Lower leg skin (tissue), 4 donors: ENCODE measurements around the gene HS6ST1. TPM values are rescaled to one million over a fixed set of nuclear protein-coding genes. Genes with fewer than 3 reads are reported as not detected.

ENCODE experiments used
- DNase-seq, 2 donors: peaks; one replicate each; pipeline ENCODE4 v3.0.0-alpha.2; 2019; ENCODE audit warnings: low spot score in 2 of 2
- H3K4me3 ChIP-seq: fragments of 200-600 bp; sonication (generic); 2 replicates; pipeline ENCODE4 v1.5.1; 2017; ENCODE audit warnings: mild to moderate bottlenecking, low read depth; ENCODE audit not compliant: poor library complexity, severe bottlenecking
- POLR2A ChIP-seq, 2 donors: fragments of 450-650 bp; IDR thresholded peaks; one replicate each; pipeline ENCODE4 v1.6.1; 2016 to 2017; ENCODE audit warnings: antibody characterized with exemption in 2 of 2, mild to moderate bottlenecking in 1 of 2, moderate library complexity in 1 of 2
- WGBS, 2 donors: methylation state at CpG; one replicate each; pipeline ENCODE4 v1.1.5; 2018; 5-methylcytosine and 5-hydroxymethylcytosine counted together
- intact Hi-C: fragments of 100-400 bp; cut with DNase I; formaldehyde crosslinking; loops from one replicate; pipeline ENCODE4 v1.15.0; 2023; ENCODE audit warnings: low total_unique reads
- total RNA-seq, 4 donors: library from RNA; depleted of rRNA; stranded (reverse); fragments of >200 nt; gene quantifications; one replicate each; pipeline ENCODE4 v1.1.0, GENCODE V29; 2016
- TF ChIP-seq, protein P1 (sequence below), 3 donors: fragments of 450-650 bp; IDR thresholded peaks; one replicate each; pipeline ENCODE4 v1.5.1; 2016; ENCODE audit warnings: antibody characterized with exemption in 3 of 3, mild to moderate bottlenecking in 3 of 3, moderate library complexity in 2 of 3

HS6ST1 gene
- total RNA-seq, 4 donors from 2014 or later: 50.2 to 88.9 (median 69.3) TPM

DNA sequence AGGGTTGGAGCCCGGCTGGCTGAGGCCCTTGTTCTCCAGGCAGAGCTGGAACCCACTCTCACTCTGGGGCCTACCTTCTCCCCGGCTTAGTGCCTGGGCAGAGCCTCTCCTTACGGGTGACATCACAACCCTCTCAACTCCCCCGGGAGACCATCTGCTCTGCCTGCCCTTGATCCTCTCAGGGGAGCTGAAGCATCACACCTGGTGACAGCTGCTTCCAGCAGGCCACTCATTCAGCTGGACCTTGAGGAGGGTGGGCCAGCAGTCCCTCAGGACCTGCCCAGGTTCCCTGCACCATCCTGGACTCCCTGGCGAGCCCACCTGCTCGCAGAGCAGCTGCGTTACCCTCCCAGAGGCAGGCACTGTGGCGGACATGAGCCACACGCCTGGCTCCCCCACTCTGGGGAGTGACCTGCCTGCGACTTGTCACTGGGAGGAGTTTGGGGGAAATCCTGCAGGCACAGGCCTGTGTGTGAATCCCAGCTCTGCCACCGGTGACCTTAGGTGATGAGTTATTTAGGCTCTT is 13.1 kb downstream of the HS6ST1 start:
- TF ChIP-seq, protein P1, sequence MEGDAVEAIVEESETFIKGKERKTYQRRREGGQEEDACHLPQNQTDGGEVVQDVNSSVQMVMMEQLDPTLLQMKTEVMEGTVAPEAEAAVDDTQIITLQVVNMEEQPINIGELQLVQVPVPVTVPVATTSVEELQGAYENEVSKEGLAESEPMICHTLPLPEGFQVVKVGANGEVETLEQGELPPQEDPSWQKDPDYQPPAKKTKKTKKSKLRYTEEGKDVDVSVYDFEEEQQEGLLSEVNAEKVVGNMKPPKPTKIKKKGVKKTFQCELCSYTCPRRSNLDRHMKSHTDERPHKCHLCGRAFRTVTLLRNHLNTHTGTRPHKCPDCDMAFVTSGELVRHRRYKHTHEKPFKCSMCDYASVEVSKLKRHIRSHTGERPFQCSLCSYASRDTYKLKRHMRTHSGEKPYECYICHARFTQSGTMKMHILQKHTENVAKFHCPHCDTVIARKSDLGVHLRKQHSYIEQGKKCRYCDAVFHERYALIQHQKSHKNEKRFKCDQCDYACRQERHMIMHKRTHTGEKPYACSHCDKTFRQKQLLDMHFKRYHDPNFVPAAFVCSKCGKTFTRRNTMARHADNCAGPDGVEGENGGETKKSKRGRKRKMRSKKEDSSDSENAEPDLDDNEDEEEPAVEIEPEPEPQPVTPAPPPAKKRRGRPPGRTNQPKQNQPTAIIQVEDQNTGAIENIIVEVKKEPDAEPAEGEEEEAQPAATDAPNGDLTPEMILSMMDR (IDR thresholded peaks at IDR 0.05): no peak
- TF ChIP-seq POLR2A (IDR thresholded peaks at IDR 0.05): no peak
- no peak overlapping the region for H3K4me3 ChIP-seq
- WGBS, 2 donors: 29 to 53% methylated on average over 7 to 10 of the region's 11 CpGs
- no peak for DNase-seq
- intact Hi-C loops: no loop called here

DNA sequence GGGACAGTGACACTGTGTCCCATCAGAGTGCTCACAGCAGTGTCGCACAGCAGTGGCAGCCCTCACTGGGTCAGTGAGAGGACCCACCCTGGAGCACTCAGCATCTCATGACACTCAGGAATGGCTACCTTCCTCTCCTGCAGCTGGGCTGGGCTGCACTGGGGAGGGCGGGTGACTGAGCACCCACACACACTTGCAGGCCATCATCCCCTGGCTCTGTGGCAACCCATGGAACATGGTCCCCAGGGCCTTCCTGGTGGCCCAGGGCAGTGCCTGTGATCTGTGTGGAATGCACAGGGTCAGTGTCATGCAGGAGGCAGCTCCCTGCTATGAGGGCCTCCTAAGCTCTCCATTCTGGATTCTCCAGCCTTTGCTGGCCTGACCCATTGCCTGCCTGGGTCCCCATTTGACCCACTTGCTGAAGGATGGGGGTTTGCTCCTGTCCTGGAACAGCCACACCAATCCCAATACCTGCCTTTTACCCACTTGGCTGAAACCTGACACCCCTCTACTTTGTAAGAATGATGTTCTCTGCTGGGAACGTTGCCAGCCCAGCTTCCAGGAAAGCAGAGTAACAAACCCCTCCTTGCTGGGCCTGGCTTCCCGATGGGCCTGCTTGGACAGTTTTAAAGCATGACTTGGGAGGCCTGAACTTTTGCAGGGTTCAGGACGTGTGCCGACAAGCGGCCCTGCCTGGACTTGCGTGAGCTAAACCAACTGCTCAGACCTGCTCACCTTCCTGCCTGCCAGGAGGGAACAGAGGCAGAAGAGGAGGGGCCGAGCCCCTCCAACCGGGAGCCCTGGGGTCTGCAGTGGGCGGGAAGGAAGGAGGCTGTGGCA is 13.7 kb downstream of the HS6ST1 start:
- TF ChIP-seq, protein P1 (IDR thresholded peaks at IDR 0.05): no peak
- TF ChIP-seq POLR2A (IDR thresholded peaks at IDR 0.05): no peak
- intact Hi-C loops: no loop called here
- DNase-seq: peak; percentile 79 to 94
- H3K4me3 ChIP-seq: no peak overlapping the region
- 19 to 37% methylated on average over 10 to 11 of the region's 11 CpGs for WGBS, 2 donors

DNA sequence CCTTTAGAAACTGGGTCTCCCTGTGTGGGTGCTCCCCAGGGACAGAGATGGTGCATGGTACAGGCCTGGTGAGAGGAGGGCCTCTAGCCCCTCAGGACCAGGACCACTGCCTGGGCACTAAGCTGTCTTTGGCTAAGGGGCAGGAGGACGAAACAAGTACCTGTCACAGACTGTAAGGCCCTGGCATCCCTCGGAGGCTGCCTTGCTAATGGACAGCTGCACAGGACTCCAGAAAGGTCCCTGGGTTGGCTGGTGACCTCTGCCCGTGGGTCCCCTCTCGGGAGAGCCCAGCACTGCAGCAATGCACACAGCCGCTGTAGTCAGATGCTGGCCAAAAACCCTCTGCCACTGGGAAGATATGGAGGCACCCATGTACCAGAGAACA is 14.3 kb downstream of the HS6ST1 start:
- no peak overlapping the region for H3K4me3 ChIP-seq
- no peak for DNase-seq
- TF ChIP-seq, protein P1 (IDR thresholded peaks at IDR 0.05): no peak
- TF ChIP-seq POLR2A (IDR thresholded peaks at IDR 0.05): no peak
- WGBS, 2 donors: 78 to 88% methylated on average over 4 to 5 of the region's 5 CpGs
- intact Hi-C loops: no loop called here

DNA sequence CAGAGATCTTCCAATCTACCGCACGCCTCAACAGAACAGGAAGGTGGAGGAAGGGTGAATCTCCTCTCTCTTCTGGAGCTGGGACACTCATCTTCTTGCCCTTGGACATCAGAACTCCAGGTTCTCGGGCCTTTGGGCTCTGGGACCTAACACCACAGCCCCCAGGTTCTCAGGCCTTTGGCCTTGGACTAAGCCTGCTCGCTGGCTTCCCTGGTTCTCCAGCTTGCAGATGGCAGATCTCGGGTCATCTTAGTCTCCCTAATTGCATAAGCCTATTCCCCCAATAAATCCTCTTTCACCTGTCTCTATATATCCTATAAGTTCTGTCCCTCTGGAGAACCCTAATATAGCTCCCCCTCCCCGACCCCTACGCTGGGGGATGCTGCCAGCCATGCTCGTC is 14.8 kb downstream of the HS6ST1 start:
- H3K4me3 ChIP-seq: no peak overlapping the region
- no peak for DNase-seq
- no peak for TF ChIP-seq POLR2A (IDR thresholded peaks at IDR 0.05)
- TF ChIP-seq, protein P1 (IDR thresholded peaks at IDR 0.05): no peak
- intact Hi-C loops: no loop called here
- 89 to 93% methylated on average over 8 of the region's 8 CpGs for WGBS, 2 donors

DNA sequence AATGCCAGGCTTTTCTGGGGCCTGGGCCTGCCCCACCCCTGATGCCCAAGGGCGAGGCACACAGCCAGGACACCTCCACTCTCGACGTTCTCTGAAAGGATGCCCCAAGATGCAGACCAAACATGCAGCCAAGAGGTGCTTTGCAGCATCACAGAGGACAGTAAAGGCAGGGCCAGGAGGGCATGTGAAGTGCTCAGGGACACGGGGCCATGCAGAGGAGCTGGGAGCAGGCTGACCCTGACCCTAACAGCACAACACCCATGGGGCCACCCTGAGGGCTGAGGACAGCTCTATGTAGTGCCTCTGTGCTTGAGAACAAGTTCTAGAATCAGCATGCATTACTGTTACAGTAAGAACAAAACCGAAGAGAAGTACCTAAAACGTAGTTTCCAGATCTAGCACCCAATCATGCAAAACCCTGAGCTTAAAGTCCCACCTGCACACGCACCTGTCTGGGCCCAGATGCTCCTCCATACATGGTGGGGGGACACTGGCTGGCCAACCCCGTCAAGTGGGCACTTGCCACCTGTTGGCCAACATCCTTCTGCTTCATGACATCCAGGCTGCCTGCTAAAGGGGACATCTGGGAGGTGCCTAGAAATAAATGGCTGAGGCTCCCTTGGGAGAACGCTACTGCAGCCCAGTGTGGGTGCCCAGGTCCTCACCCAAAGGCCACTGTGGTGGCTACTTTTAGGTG is 15.4 kb downstream of the HS6ST1 start:
- DNase-seq: no peak
- intact Hi-C loops: no loop called here
- TF ChIP-seq, protein P1 (IDR thresholded peaks at IDR 0.05): no peak
- no peak for TF ChIP-seq POLR2A (IDR thresholded peaks at IDR 0.05)
- H3K4me3 ChIP-seq: no peak overlapping the region
- 69 to 76% methylated on average over 9 of the region's 9 CpGs for WGBS, 2 donors
